GOT3 (cell line): ENCODE measurements around the gene CYREN.
"Not testable (repeated sequence)": the region's sequence is repeated elsewhere in the genome, so short reads cannot be mapped to it uniquely, and the experiment has no call there.

Experiments
- DNase-seq: peaks from one replicate; lab custom pipeline; 2025; ENCODE audit warnings: mixed read lengths; lab: John Stamatoyannopoulos, UW

Gene CYREN

GRCh38 chr7:135177028-135177696 is 6.7 kb upstream of the CYREN start:
- no peak for DNase-seq

GRCh38 chr7:135175931-135176330 is 5.4 kb upstream of the CYREN start:
- no peak for DNase-seq

- no peak for DNase-seq
Observed at GRCh38 chr7:135174941-135175340, 4.4 kb upstream of the CYREN start.

GRCh38 chr7:135173916-135174315 is 3.4 kb upstream of the CYREN start:
- DNase-seq, result not testable (repeated sequence)

GRCh38 chr7:135171581-135172291 is 1.2 kb upstream of the CYREN start:
- not testable (repeated sequence) for DNase-seq

- not testable (repeated sequence) for DNase-seq
Observed at GRCh38 chr7:135170998-135171481, 533 bp upstream of the CYREN start.

GRCh38 chr7:135169964-135170273 is 588 bp downstream of the CYREN start:
- no peak for DNase-seq

- DNase-seq, result no peak
Observed at GRCh38 chr7:135169141-135169963, 1.2 kb downstream of the CYREN start.

- DNase-seq, result no peak
Observed at GRCh38 chr7:135168489-135169140, 1.9 kb downstream of the CYREN start.

GRCh38 chr7:135168001-135168400 is 2.5 kb downstream of the CYREN start:
- no peak for DNase-seq

- DNase-seq, result no peak
Observed at GRCh38 chr7:135167365-135167917, 3.1 kb downstream of the CYREN start.

- DNase-seq, result no peak
Observed at GRCh38 chr7:135166338-135166990, 4.0 kb downstream of the CYREN start.

GRCh38 chr7:135165862-135166261 is 4.6 kb downstream of the CYREN start:
- DNase-seq, result no peak

- DNase-seq, result no peak
Observed at GRCh38 chr7:135164357-135165061, 6.0 kb downstream of the CYREN start.

GRCh38 chr7:135162382-135163001 is 8.0 kb downstream of the CYREN start:
- no peak for DNase-seq

GRCh38 chr7:135161669-135162068 is 8.8 kb downstream of the CYREN start:
- no peak for DNase-seq

GRCh38 chr7:135160858-135161653 is 9.5 kb downstream of the CYREN start:
- DNase-seq, result no peak

- no peak for DNase-seq
Observed at GRCh38 chr7:135160098-135160857, 10.2 kb downstream of the CYREN start.
